Stimulated activated CD8-positive, alpha-beta memory T cell treated with anti-CD3 and anti-CD28 coated beads, Interleukin-7, amount 100 ng/mL, for 4 hours (primary cell): ENCODE results near the gene UBE2E1.

Experiments
- DNase-seq, 2 donors: peaks; one replicate each; pipeline ENCODE4 v3.0.0-alpha.2; 2020; ENCODE audit warnings: low read depth in 2 of 2

UBE2E1 gene

GRCh38 chr3:23820888-23821287 lies 15.1 kb downstream of the UBE2E1 start:
- no peak for DNase-seq

- no peak for DNase-seq
These were observed 16.1 kb downstream of the UBE2E1 start for GRCh38 chr3:23821858-23822257.

GRCh38 chr3:23822559-23822958 lies 16.8 kb downstream of the UBE2E1 start:
- DNase-seq = no peak

- DNase-seq = no peak
These were observed 17.9 kb downstream of the UBE2E1 start for GRCh38 chr3:23823620-23824019.

- no peak for DNase-seq
These were observed 19.1 kb downstream of the UBE2E1 start for GRCh38 chr3:23824699-23825444.

GRCh38 chr3:23825802-23826201 lies 20.0 kb downstream of the UBE2E1 start:
- DNase-seq = no peak

GRCh38 chr3:23826382-23827064 lies 20.8 kb downstream of the UBE2E1 start:
- no peak for DNase-seq

DNA sequence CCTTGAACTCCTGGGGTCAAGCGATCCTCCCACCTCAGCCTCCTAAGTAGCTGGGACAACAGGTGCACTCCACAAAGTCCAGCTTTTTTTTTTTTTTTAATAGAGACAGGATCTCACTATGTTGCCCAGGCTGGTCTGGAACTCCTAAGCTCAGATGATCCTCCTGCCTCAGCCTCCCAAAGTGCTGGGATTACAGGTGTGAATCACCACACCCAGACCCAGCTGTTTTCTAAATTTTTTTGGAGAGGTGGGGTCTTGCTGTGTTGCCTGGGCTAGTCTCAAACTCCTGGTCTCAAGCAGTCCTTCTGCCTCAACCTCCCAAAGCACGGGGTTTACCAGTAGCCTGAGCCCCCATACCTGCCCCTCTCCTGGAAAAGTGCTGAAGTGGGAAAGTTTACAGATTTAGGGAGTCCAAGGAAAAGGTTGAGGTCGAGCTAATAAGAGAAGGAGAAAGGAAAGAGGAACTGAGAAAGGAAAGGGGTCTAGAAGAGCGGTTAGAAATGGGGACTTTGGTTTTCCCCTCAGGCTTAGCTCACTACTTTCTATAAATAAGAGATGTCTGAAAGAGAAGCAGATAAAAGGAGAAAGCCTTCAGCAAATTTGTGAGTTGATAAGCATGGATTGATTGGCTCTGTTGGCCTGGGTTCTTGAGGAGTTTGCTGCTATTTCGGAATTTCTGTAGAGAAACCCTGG lies 23.6 kb downstream of the UBE2E1 start:
- no peak for DNase-seq

- DNase-seq = no peak
These were observed 25.2 kb downstream of the UBE2E1 start for GRCh38 chr3:23830869-23831484.

DNA sequence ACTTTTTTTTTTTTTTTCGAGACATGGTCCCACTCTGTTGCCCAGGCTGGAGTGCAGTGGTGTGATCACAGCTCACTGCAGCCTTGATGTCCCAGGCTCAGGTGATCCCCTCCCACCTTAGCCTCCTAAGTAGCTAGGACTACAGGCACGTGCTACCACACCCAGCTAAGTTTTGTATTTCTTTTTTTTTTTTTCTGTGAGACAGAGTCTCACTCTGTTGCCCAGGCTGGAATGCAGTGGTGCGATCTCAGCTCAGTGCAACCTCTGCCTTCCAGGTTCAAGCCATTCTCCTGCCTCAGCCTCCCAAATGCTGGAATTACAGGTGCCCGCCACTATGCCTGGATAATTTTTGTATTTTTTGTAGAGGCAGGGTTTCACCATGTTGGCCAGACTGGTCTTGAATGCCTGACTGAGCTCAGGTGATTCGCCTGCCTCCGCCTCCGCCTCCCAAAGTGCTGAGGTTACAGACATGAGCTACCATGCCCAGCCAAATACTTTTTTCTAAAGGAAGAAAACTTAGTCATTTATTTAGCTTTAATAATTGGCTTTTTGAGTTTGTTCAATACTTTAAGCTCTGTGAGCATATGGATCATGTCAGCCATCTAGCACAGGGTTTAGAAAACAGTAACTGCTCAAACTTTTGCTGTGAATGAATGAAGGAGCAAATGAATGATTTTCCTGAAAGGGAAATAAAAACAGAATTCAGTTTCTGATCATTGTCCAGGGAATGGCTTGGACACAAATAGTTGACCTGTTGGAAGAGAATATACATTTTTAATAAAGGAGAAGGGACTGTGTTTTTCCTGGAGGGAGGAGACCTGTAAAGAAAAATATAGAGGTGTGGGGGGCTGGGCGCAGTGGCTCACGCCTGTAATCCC lies 26.0 kb downstream of the UBE2E1 start:
- DNase-seq = no peak

DNA sequence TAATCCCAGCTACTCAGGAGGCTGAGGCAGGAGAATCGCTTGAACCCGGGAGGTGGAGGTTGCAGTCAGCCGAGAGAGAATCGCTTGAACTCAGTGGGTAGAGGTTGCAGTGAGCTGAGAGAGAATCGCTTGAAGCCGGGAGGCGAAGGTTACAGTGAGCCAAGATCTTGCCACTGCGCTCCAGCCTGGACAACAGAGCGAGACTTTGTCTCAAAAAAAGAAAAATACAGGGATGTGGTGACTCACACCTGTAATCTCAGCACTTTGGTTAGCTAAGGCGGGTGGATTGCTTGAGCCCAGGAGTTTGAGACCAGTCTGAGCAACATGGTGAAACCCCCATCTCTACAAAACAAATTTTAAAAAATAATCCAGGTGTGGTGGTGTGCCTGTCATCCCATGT lies 26.8 kb downstream of the UBE2E1 start:
- no peak for DNase-seq

DNA sequence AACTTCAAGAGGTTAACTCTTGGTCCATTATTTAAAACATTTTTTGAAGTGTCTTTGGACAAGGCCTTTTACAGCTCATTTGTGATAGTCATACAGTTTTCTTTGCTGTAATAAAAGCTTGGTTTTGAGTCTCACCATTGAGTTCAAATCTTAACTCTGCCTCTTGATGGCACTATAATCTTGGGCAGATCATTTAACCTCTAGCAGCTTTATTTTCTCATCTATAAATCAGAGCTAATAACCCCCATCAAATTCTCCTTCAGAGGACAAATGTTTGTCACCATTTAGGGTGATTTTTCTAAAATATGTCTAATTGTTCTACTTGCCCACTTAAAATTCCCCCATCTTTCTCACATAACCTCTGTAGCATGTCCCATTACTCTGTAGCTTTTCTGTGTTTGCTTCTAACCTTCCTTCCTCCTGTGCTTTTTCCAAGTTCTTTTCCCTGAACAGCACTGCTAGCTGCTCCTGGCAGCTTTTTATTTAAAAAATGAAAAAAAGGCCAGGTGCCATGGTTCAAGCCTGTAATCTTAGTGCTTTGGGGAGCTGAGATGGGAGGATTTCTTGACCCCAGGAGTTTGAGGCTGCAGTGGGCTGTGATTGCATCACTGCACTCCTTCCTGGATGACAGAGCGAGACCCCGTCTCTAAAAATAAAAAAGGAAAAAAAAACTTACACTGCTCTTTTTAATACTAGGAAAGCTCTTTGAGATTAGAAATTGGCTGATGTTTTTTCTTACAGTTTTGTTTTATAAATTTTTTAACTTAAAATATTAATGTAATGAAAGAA lies 28.5 kb downstream of the UBE2E1 start:
- DNase-seq = no peak

GRCh38 chr3:23835087-23835486 lies 29.3 kb downstream of the UBE2E1 start:
- DNase-seq = no peak

- DNase-seq = no peak
These were observed 30.0 kb downstream of the UBE2E1 start for GRCh38 chr3:23835802-23836201.

- DNase-seq = no peak
These were observed 30.9 kb downstream of the UBE2E1 start for GRCh38 chr3:23836536-23837230.

DNA sequence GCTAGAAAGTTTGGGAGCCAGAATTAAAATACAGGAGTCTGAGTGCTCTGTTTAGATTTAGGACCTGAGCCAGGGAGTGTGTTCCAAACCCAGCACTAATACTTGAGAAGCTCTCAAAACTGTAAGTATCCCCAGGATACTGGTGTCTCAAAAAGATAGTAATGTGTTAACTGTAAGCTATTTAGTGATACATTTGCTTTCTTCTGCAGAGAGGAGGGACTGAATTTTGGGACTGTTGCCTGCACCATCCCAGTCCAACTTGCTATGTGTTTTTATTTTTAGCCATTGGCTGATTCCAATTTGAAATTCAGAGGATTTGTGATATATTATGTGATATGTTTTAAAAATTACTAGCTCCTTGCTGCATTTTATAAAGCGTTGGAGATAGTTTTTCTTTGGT lies 31.5 kb downstream of the UBE2E1 start:
- no peak for DNase-seq

DNA sequence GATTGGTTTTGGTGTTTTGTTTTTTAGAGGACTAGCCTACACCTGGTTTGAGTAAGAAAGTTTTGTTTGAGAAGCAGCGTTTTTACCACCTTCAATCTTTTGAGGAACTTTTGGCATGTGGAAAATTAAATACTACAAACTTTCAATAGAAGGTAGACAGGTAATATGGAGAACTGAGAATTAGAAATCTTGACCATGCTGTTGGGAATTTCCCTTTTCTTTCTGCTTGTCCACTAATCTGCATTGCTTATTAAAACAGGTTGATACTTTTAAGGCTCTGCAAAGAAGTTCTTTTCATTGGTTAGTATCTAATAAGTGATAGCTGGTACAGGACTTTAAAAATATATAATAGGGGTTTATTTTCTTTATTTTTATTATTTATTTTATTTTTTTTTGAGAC lies 31.9 kb downstream of the UBE2E1 start:
- no peak for DNase-seq

DNA sequence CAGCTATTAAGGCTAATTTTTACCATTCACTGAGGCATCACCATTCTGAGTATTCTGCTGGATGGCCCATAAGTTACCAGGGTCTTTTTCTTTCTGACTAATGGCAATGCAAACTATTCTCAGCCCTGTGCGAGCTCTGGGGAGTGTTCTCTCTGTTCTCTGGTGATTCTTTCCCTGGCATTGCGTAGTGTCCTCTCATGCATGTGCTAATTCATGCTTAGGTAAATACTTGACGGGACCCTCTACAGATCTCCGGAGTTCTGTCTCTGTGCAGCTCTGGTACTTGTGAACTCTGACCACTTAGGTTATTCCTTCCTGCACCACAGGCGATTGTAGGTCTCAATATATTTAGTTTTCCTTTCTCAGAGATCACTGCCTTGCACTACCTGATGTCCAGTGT lies 34.8 kb downstream of the UBE2E1 start:
- no peak for DNase-seq

GRCh38 chr3:23843869-23844268 lies 38.1 kb downstream of the UBE2E1 start:
- DNase-seq = no peak
